Retinal pigment epithelial cell (primary cell): ENCODE data around the gene PTGR1.

Experiments used
- DNase-seq: peaks from one replicate; pipeline ENCODE4 v3.0.0-alpha.2; 2010; ENCODE audit warnings: low read depth
- H3K4me3 ChIP-seq: 2 replicates; pipeline ENCODE4 v1.5.1; 2011; ENCODE audit warnings: mild to moderate bottlenecking, low read length, control low read depth, moderate library complexity
- CTCF ChIP-seq: conservative IDR thresholded peaks from 2 replicates; pipeline ENCODE4 v1.5.1; 2011; ENCODE audit warnings: low read depth, low read length, control low read depth, inconsistent platforms

Gene PTGR1

DNA sequence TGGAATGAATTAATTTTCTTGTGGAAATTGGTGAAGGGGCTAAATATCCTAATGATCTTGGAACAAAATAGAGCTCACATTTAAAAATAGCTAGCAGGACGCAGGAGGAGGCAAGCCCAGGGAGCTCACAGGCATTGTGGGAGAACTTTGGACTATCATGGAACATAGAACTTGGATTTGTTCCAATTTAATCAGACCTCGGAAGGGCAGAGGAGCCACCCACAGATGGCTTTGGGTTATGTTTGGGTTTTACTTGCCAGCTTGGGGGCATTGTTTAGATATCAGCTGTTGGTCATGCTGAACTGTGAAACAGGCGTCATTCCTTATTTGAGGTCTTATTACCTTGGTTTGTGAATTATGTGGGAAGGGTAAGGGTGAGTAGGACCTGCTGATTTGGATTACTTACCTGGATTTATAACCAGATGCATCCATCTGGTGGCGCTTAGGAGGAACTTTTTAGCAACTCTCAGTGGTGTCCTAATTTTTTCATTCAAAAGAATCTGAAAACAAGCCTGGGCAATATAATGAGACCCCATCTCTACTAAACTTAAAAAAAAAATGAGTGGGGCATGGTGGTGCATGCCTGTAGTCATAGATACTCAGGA, 14.1 kb upstream of the PTGR1 start:
- no peak for TF ChIP-seq CTCF
- no peak overlapping the region for H3K4me3 ChIP-seq
- no peak for DNase-seq

DNA sequence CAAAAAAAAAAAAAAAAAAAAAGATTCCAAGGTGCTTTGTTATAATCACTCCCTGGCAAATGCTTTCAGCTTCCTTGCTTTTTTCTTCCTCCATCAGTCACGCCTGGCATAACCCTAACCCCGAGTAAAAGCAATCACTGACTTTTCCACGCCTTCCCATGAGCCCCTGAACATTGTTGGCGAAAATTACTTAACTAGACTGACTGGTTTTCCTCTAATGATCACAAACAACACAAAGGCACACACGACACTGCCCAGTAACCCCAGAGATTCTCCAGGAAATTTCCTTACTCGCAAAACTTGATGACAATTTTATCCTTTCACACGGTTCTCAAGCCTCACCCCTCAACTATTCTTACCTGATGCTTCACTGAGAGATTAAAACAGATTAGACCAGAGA, 11.4 kb upstream of the PTGR1 start:
- no peak for DNase-seq
- no peak for TF ChIP-seq CTCF
- H3K4me3 ChIP-seq: no peak overlapping the region

DNA sequence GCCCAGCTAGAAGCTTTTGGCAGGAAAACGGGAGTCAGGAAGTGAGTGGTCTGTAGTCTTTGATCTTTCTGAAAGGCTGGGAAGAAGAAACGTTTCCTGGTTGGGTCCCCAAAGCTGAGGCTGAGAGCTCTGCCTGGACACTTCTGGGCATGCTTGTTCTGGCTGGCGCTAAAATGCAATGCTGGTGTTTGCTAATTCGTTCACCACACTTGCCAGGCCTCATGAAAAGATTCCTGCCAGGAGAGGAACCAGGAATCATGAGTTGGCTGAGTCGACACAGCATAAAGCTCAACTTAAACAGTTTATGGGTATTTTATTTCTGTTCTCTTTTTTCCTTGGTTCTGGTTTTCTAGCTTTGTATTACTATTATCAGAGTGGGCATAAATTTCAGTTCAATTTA, 10.7 kb upstream of the PTGR1 start:
- no peak overlapping the region for H3K4me3 ChIP-seq
- no peak for TF ChIP-seq CTCF

GRCh38 chr9:111605041-111605559, 5.7 kb upstream of the PTGR1 start:
- no peak for DNase-seq
- TF ChIP-seq CTCF: no peak
- no peak overlapping the region for H3K4me3 ChIP-seq

More for the DNA sequence above, 10.7 kb upstream of the PTGR1 start:
- DNase-seq: no peak

DNA sequence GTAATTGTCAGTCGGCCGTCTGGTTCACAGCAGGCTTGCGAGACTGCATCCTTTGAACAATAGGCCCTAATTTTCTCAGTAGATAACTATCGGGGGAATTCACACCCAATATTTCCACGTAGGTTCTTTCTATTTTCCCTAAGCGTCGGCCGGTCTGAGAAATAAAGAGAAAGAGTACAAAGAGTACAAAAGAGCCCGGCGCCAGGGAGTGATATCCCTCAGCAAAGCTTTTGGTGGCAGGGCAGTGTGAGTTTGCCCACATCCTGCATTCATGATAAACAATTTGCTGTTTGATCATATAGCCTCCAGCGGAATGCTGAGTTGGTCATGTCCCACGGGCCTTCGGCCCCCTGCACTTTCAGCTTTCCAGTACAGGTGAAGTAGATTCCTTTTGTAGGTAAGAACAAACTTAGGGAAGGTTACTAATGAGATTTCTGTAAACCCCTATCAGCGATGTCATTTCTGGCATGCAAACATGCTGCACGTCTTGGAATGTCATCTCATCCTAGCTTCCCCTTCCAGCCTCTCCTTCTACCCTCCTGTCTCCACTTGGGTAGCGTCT, 4.7 kb upstream of the PTGR1 start:
- no peak overlapping the region for H3K4me3 ChIP-seq
- no peak for DNase-seq
- no peak for TF ChIP-seq CTCF

DNA sequence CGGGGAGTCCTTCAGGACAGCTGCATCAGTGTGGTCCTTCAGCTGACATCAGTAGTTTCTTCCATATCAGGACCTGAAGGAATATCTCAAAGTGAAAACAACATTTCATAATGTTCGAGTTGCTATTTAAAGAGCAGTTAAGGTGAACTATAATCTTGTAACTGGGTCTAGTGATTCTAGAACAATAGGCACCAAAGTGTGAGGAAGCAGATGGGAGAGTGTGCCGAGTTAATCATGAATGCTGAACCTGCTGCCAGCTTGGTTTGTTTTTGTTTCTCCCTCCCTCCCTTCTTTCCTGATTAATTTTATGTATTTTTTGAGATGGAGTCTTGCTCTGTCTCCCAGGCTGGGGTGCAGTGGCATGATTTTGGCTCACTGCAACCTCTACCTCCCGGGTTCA, 3.6 kb upstream of the PTGR1 start:
- no peak for TF ChIP-seq CTCF
- DNase-seq: no peak
- H3K4me3 ChIP-seq: no peak overlapping the region
